PC-9 (cell line): ENCODE measurements around the gene MED7.

Source experiments
- CTCF ChIP-seq: fragments of 200-600 bp; sonication (generic); conservative IDR thresholded peaks from 2 replicates; pipeline ENCODE4 v1.6.1; 2017; ENCODE audit warnings: mixed run types, antibody characterized with exemption, mild to moderate bottlenecking, moderate library complexity
- EZH2 ChIP-seq: fragments of 200-600 bp; sonication (generic); IDR thresholded peaks from 2 replicates; pipeline ENCODE4 v1.8.0; 2017; ENCODE audit warnings: antibody characterized with exemption, low read depth

- TF ChIP-seq CTCF, result no peak
- TF ChIP-seq EZH2, result no peak
These were observed 54.2 kb downstream of the MED7 start for GRCh38 chr5:157088342-157088990.
